ENCODE results near the gene CMAS.

DNA sequence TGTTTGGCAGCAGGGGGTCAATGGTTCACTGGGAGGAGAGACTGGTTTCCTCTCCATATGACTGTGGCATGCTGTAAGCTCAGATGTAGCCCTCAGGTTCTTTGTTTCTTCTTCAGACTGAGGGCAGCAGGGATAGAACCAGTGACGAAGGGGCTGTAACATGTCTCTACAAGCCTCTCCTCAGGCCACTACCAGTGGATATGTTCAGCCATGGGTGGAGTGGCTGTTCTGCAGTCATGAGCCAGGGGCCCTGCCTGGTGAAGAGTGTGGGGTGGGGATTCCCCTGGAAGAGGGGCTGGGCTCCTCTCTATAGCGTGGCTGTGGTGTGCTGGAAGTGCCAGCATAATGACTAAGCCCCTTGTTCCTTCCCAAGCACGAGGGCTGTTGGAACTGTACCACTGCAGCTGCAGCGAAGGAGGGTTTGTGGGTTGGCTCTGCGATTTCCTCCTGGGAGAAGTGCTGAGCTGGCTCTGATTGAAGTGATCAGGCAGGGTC is 55.8 kb downstream of the CMAS start:
- TF ChIP-seq CTCF (IDR thresholded peaks at IDR 0.05) (no peak), POLR2A (IDR thresholded peaks at IDR 0.05) (no peak)
